Embryonic facial prominence (tissue), 1 donor: ENCODE measurements around the gene KCNQ1.

Source experiments
- DNase-seq: peaks from one replicate; pipeline ENCODE4 v3.0.0-alpha.2; 2016; ENCODE audit errors: extremely low spot score

Gene KCNQ1

GRCh38 chr11:2577991-2578928, 133.5 kb downstream of the KCNQ1 start:
- no peak for DNase-seq

- no peak for DNase-seq
Observed at GRCh38 chr11:2578929-2579270, 134.1 kb downstream of the KCNQ1 start.

- DNase-seq: no peak
Observed at GRCh38 chr11:2579315-2580060, 134.7 kb downstream of the KCNQ1 start.

DNA sequence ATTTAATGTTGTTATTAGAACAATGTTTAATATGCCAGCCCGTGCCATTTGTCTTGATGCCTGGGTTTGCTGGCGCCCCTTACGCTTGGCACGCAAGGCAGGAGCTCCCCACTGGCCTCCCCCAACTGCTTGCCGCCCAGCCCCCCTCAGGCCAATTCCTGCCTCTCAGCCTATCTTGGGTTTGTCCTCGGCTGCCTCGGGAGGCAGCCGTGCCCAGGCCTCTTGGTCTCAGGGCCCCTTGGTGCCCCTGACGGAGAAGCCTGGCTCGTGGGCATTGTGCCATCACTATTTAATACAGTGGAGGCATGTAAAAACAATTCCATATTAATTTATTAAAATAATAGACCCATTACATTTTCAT, 135.2 kb downstream of the KCNQ1 start:
- DNase-seq: no peak

- no peak for DNase-seq
Observed at GRCh38 chr11:2580571-2581001, 135.8 kb downstream of the KCNQ1 start.

- DNase-seq: no peak
Observed at GRCh38 chr11:2581151-2581930, 136.5 kb downstream of the KCNQ1 start.

DNA sequence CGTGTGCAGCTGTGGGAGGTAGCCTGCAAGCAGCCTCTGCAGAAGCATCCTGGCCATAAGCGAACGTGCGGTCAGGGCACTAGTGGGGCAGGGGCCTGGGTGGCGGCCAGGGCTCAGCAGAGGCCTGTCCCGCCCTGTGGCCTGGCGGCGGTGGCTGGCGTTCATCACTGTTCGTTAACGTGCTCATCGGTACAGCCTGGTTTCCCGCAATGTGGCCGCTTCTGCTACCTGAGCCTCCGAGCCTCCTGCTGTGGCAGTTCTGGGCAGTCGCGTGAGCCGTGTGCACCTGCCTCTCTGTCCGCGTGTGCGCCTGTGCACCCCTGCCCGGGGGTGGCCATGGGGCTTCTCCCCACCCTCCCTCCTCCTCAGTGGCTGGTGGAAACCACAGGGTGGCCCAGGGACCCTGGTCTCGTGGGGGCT, 137.1 kb downstream of the KCNQ1 start:
- DNase-seq: no peak

DNA sequence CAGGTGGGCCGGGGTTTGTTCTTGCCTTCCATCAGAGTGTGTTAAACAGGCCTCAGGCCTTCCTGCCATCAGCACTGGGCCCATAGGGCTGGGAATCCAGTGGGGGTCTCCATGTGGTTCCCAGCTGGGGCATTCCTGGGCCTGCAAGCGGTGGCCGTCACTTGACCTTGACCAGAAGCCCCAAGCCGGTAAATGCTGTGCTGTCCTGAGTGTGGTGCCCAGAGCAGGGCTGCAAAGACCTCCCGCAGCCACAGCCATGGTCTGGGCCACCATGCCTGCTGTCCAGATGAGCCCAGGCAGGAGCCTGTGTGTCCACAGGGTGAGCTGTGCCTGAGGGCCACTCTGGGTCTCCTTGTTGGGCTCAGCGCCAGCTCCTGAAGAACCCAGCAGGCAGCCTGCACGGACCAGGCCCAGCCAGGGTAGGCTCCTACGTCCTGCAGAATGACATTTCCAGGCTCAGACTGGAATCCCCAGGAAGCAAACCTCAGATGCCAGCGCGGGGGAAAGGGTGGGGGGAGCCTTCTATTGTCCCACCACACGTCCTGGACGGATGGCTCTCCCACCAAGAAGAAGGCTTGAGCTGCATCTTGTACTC, 137.6 kb downstream of the KCNQ1 start:
- DNase-seq: no peak

DNA sequence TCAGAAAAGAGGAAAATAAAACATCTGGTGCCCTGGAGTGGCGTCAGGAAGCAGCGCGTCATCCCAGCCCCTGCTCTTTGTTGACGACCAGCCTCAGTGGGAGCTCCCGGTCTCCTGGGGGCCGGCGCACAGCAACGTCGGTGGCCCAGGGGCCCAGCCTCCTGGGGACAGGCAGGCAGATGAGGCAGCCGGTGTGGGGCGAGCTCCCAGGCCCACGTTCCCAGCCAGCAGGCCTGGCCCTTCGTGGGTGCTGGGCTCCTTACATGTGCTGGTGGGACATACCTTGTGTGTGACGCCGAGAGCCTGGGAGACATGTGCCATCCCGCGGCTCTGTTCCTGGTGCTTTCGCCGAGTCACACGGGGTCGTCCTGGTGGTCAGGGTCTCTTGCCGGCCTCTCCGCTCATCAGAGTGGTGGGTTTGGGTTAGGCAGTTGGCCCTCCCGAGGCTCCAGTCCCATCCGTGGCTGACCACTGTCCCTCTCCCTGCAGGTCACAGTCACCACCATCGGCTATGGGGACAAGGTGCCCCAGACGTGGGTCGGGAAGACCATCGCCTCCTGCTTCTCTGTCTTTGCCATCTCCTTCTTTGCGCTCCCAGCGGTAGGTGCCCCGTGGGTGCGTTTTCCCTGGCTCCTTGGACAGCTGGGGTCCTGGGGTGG, 138.3 kb downstream of the KCNQ1 start:
- DNase-seq: no peak

DNA sequence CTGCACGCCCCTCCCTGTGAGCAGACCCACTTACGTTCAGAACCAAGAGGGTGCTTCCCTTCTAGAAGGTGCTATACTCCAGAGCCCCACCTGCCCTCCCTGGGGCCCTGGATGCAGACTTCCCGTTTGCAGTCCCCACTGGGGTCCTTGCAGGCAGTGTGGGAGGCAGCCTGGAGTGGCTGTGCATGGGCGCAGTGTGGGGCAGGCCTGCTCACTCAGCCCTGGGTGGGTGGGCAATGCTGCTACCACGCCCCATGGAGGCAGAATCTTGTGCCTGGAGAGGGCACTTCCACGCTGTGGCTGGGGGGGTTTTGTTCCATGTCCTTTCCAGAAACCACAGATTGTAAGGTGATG, 138.8 kb downstream of the KCNQ1 start:
- no peak for DNase-seq

GRCh38 chr11:2584434-2584811, 139.6 kb downstream of the KCNQ1 start:
- DNase-seq: no peak

DNA sequence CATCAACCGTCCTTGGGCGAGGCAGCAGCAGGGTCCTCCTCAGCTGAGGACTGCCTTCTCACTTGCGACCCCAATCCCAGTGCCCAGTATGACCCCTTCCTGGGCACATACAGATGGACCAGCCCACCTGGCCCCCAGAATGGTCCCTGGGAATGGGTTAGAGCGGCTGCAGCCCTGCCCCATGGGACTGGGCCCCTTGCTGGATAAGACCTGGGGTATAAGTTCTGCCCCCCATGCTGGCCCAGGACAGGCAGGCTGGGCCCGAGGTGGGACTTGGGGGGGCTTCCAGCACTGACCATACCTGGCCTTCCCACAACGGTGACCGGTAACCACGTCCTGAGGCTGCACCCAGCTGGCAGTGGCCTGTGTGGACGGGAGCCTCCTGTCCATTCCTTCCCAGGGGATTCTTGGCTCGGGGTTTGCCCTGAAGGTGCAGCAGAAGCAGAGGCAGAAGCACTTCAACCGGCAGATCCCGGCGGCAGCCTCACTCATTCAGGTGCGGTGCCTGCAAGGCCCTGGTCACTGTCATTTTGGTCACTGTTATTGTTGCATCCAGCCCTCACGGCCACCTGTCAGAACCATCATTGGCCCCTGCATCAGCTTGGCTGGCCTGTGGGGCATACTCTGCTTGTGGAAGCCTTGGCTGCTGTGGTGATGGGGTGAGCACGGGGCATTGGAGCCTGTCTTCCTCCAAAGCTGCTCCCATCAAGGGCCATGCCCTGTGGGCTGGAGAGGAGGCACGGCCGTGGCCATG, 140.2 kb downstream of the KCNQ1 start:
- DNase-seq: no peak

GRCh38 chr11:2585566-2586086, 140.8 kb downstream of the KCNQ1 start:
- DNase-seq: no peak

DNA sequence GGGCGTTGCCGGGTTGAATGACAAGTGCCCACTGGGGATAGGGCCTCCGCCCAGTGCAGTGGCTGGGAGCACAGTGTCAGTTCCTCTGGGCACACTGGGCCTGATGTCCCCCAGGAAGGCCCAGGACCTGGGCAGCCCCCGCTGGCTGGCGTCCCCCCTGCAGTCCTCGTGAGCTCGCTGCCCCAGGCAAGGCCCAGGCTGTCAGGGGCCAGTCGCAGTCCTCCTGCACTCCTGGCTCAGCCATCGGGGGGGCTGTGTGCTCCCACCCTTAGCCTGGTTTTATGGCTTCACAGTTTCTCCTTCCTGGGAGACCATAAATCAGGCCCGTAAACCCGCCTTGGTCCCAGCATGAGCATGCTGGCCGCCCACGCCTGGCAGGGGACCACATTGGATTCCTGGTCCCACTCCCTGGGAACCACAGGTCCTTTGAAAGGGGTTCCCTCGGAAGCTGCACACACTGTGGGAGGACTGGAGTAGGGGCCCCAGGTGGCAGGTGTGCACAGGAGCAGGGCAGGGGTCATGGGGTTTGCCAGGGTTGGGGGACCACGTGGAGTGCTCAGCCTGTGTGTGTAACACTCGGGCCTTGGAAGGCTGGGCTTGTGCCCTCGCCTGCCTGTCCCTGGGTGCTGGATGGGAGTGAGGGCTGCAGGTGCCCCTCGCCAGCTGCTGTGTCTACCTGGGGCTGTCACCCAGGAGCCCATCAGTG, 141.4 kb downstream of the KCNQ1 start:
- no peak for DNase-seq

DNA sequence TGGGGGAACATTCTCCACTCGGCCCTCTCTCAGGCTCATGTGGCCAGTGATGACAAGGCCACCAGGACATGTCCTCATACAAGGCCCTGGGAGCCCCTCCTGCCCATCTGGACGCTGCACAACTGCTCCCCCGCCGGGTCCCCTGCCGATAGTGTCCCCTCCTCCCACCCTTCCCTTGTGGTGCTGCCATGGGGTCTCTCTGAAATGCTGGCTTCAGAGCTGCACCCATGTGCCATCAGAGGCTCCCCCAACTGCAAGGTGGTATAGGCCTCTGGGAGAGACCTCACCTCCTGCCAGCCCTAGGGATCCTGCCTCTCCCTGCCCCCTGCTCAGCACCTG, 142.0 kb downstream of the KCNQ1 start:
- DNase-seq: no peak

- no peak for DNase-seq
Observed at GRCh38 chr11:2587132-2587930, 142.5 kb downstream of the KCNQ1 start.

DNA sequence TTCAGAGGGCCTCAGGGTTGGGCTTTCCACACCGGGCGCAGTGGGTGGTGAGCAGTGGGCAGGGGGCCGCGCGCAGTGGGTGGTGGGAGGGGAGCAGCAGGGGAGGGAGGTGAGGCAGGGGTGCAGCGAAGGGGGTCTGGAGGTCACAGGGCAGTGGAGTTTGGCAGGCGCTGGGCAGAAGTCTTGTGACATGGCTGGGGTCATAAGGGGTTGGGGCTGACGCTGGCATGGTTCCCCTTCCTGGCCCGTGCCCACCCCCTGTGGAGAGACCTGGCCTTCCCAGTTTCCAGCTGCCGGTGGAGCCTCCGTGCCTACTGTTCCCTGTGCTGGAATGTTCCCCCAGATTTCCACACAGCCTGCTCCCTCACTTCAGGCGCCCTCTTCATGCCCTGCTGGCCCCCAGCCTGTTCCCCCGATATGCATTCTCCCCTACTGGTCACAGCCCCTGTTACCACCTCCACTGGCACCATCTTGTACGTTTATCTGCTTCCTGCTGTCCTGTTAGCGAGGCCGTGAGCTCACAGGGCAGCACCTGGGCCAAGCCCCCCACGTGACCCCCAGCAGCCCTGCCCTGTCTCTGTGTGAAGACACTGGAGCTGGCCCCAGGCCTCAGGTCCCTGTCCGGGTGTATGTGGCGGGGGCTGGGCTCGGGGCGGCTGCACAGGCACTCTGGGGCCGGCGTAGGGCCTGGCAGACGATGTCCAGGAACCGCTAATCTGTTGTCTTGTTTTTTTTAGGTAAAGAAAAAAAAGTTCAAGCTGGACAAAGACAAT, 143.4 kb downstream of the KCNQ1 start:
- no peak for DNase-seq

GRCh38 chr11:2588809-2589537, 144.2 kb downstream of the KCNQ1 start:
- DNase-seq: no peak
